Measurements from ENCODE around the gene PLEKHS1.

The PLEKHS1 gene

DNA sequence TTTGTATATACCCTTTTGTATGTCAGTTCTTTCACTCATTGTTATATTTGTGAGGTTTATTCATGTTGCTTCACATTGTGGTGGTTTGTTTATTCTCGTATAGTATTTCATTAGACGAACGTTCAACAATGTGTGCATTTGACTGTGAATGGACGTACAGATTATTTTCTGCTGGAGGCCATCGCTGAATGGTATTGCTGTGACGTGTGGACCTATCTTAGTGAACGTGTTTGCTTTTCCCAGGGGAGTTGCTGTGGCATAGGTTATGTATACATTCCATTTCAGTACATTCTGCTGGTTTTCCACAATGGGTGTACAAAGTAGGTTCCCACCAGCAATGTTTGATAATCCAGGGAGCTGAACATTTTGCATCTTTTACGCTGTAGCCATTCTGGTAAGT lies 31.1 kb upstream of the PLEKHS1 start:
- POLR2A ChIA-PET: no interaction called here
- TF ChIP-seq, protein P1, sequence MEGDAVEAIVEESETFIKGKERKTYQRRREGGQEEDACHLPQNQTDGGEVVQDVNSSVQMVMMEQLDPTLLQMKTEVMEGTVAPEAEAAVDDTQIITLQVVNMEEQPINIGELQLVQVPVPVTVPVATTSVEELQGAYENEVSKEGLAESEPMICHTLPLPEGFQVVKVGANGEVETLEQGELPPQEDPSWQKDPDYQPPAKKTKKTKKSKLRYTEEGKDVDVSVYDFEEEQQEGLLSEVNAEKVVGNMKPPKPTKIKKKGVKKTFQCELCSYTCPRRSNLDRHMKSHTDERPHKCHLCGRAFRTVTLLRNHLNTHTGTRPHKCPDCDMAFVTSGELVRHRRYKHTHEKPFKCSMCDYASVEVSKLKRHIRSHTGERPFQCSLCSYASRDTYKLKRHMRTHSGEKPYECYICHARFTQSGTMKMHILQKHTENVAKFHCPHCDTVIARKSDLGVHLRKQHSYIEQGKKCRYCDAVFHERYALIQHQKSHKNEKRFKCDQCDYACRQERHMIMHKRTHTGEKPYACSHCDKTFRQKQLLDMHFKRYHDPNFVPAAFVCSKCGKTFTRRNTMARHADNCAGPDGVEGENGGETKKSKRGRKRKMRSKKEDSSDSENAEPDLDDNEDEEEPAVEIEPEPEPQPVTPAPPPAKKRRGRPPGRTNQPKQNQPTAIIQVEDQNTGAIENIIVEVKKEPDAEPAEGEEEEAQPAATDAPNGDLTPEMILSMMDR (IDR thresholded peaks at IDR 0.05; ENCODE audit: control extremely low read depth, extremely low read depth, low read depth, missing control alignments): no peak
- no peak for DNase-seq (ENCODE audit: extremely low spot score)
- CTCF ChIA-PET: no interaction called here

DNA sequence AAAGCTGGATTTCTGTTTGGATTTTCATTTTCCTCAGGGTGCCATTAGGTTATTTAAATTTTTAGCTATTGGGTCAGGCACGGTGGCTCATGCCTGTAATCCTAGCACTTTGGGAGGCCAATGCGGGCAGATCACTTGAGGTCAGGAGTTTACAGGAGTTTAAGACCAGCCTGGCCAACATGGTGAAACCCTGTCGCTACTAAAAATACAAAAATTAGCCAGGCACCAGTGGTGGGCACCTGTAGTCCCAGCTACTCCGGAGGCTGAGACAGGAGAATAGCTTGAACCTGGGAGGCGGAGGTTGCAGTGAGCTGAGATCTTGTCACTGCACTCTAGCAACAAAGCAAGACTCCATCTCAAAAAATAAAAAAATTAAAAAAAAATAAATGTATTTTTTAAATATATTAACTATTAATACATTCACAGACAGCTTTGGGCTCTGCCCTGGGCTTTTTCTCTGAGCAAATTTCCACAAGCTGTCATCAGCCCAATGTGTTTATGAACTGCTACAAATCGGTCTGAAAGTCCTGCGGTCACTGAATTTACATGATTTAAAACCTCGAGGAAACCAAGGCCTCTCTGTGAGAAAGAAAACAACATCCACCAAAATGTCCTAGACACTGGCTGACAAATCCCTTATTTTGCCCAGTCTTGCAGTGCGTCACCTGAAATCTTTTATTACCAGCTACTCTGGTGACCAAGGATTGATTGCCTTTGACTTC lies 19.2 kb upstream of the PLEKHS1 start:
- TF ChIP-seq, protein P1 (IDR thresholded peaks at IDR 0.05; ENCODE audit: control extremely low read depth, extremely low read depth, low read depth, missing control alignments): no peak
- ChIA-PET POLR2A (no interaction called here), CTCF (interaction anchor here (1.2 to 2.4 kb wide), 7 partner anchors 8 to 571 kb away, joined by 3 to 8 read pairs (median 4); no protein-coding TSS in a partner anchor)
- DNase-seq (ENCODE audit: extremely low spot score): no peak

DNA sequence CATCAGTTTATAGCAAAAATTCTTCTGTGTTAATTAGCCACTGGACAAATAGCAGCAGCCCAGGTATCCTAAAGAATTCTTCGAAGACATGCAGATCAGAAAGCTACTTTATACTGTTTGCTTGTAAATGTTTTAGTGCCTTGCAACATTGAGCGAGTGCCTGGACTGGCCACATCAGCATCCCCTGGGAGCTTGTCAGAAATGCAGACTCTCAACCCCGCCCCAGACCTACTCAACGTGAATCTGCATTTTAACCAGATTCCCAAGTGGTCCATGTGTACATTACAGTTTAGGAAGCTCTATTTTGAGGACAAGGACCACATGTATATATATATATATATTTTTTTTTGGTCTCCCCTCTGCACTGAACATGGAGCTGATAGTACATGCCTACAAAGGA lies 18.5 kb upstream of the PLEKHS1 start:
- TF ChIP-seq, protein P1 (IDR thresholded peaks at IDR 0.05; ENCODE audit: control extremely low read depth, extremely low read depth, low read depth, missing control alignments): no peak
- DNase-seq (ENCODE audit: extremely low spot score): no peak
- POLR2A ChIA-PET: no interaction called here
- CTCF ChIA-PET: interaction anchor here (1.2 to 2.4 kb wide), 7 partner anchors 9 to 571 kb away, joined by 3 to 8 read pairs (median 4); no protein-coding TSS in a partner anchor

DNA sequence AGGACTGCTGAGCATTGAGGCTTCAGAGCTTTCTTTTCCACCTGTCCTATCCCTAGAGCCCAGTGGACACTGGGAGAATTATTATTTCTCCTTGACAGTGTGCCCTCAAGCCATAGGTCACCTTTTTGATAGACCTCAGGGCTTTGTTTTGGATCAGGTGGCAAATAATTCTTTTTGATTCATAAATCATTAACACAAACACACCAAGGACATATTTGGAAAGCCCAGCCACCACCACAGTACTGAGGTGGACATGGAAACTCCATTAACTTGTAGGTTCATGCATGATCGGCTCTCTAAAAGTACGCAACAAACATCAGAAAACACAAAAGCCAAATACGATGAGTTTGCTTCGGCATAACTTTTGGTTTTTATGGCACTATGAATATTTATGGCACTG lies 17.8 kb upstream of the PLEKHS1 start:
- CTCF ChIA-PET: interaction anchor here (1.2 to 2.4 kb wide), 6 partner anchors 10 to 570 kb away, joined by 3 to 8 read pairs (median 4); no protein-coding TSS in a partner anchor
- TF ChIP-seq, protein P1 (IDR thresholded peaks at IDR 0.05; ENCODE audit: control extremely low read depth, extremely low read depth, low read depth, missing control alignments): no peak
- POLR2A ChIA-PET: no interaction called here
- DNase-seq (ENCODE audit: extremely low spot score): no peak

DNA sequence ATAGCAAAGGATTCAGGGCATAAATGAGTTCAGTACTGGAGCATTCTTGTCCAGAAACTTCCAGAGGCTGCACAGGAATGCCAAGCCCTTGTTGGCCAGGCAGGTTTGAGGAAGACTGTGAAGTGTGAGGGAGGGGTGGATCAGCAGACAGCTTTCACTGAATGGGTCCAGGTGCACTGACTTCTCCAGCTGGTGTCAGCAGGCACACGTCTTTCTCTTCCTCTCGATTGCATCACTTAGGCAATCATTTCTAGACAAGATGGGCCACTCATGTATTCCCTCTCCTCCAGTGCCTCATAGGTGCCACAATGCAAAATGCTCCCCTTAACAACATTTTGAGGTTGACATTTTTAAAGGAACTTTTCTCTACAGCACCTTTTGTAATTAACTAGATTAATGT lies 15.6 kb upstream of the PLEKHS1 start:
- ChIA-PET POLR2A (no interaction called here), CTCF (no interaction called here)
- no peak for DNase-seq (ENCODE audit: extremely low spot score)
- TF ChIP-seq, protein P1 (IDR thresholded peaks at IDR 0.05; ENCODE audit: control extremely low read depth, extremely low read depth, low read depth, missing control alignments): no peak

DNA sequence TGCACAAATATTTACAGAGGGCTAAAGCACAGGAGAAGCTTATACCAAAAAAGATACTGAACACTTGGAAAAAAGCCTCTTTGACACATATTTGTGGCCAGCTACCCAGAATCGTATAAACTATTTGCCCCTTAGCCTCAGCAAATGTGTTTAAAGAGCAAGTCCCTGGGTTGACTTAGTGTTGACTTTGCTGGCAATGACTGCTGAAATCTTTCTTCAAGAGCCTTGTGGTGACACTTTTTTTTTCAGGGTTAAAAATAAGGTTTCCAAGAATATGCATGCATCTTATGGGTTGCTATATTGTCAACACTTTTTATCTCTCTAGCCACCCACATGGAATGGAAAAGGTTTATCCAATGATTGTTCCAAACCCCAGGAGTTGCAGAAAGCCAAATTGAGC lies 14.9 kb upstream of the PLEKHS1 start:
- CTCF ChIA-PET: no interaction called here
- DNase-seq (ENCODE audit: extremely low spot score): no peak
- TF ChIP-seq, protein P1 (IDR thresholded peaks at IDR 0.05; ENCODE audit: control extremely low read depth, extremely low read depth, low read depth, missing control alignments): no peak
- POLR2A ChIA-PET: no interaction called here

All from GM10248 (cell line).